Skin epidermis (tissue), 12 donors: ENCODE measurements around the gene SPATS2L.
A peak's percentile ranks its signal among the peaks of the same experiment; 100 is the strongest.

Source experiments
- H3K27ac ChIP-seq, 21 experiments: fragments of 200-600 bp; sonication (generic) in 11 of 21; one replicate each; pipeline ENCODE4 v1.5.0; 2020; ENCODE audit warnings: mild to moderate bottlenecking in 3 of 21, inconsistent platforms in 2 of 21, moderate library complexity in 2 of 21
- H3K4me3 ChIP-seq, 7 experiments: fragments of 200-600 bp; sonication (generic) in 2 of 7; one replicate each; pipeline ENCODE4 v1.5.0; 2020; ENCODE audit warnings: inconsistent platforms in 2 of 7, mild to moderate bottlenecking in 2 of 7, moderate library complexity in 1 of 7

The SPATS2L gene

GRCh38 chr2:200515155-200515554 is 208.7 kb downstream of the SPATS2L start:
- Histone ChIP-seq H3K27ac (no peak overlapping the region), H3K4me3 (no peak overlapping the region)

GRCh38 chr2:200523158-200523557 is 216.7 kb downstream of the SPATS2L start:
- H3K4me3 ChIP-seq: no peak overlapping the region

GRCh38 chr2:200523604-200524003 is 217.1 kb downstream of the SPATS2L start:
- no peak overlapping the region for H3K4me3 ChIP-seq
- no peak overlapping the region for H3K27ac ChIP-seq

More at GRCh38 chr2:200523158-200523557, 216.7 kb downstream of the SPATS2L start:
- no peak overlapping the region for H3K27ac ChIP-seq

- H3K4me3 ChIP-seq: peak overlapping the region in 3 of 7 experiments; percentile 60 to 93 (median 61)
- no peak overlapping the region for H3K27ac ChIP-seq
Observed at GRCh38 chr2:200525066-200525465, 218.6 kb downstream of the SPATS2L start.

GRCh38 chr2:200525551-200525881 is 219.0 kb downstream of the SPATS2L start:
- H3K27ac ChIP-seq: peak overlapping the region in 14 of 21 experiments; percentile 24 to 77 (median 56)
- H3K4me3 ChIP-seq: peak overlapping the region; percentile 60 to 93 (median 67)

- Histone ChIP-seq H3K4me3 (peak within 1 kb of the TSS; percentile 60 to 93 (median 67)), H3K27ac (peak within 1 kb of the TSS in 16 of 21 experiments; percentile 25 to 77 (median 56))
Observed at GRCh38 chr2:200525882-200526651, 219.6 kb downstream of the SPATS2L start, which contains the start of gene SGO2. SGO2 (plus strand) TSS chr2:200526207; CDS start chr2:200532976, 6,769 bp downstream.

GRCh38 chr2:200528228-200528627 is 221.7 kb downstream of the SPATS2L start:
- no peak overlapping the region for H3K27ac ChIP-seq
- H3K4me3 ChIP-seq: no peak overlapping the region
